Astrocyte (in vitro differentiated cells and primary cell): ENCODE data around the gene RIT1. TPM values are rescaled to one million over a fixed set of nuclear protein-coding genes. Genes with fewer than 3 reads are reported as not detected.

ENCODE experiments used
- DNase-seq: peaks from one replicate; pipeline ENCODE4 v3.0.0-alpha.2; 2010; ENCODE audit warnings: low read depth
- FAIRE-seq: peaks from 2 replicates; lab custom pipeline; 2011; peaks lifted over from hg19 to GRCh38; lab: Jason Lieb, UNC
- H2AFZ ChIP-seq: 2 replicates; pipeline ENCODE4 v1.6.0; 2012; ENCODE audit warnings: low read depth, low read length, inconsistent platforms
- H3K27ac ChIP-seq: 2 replicates; pipeline ENCODE4 v1.5.1; 2011; ENCODE audit warnings: low read depth, low read length, inconsistent platforms
- H3K27me3 ChIP-seq: 2 replicates; pipeline ENCODE4 v1.6.0; 2011; ENCODE audit warnings: low read length, inconsistent platforms; ENCODE audit not compliant: insufficient read depth
- H3K36me3 ChIP-seq: 2 replicates; pipeline ENCODE4 v1.5.1; 2011; ENCODE audit warnings: low read length, inconsistent platforms; ENCODE audit not compliant: insufficient read depth
- H3K4me1 ChIP-seq: 2 replicates; pipeline ENCODE4 v1.5.1; 2011; ENCODE audit warnings: low read length, inconsistent platforms; ENCODE audit not compliant: insufficient read depth
- H3K4me2 ChIP-seq: 2 replicates; pipeline ENCODE4 v1.6.0; 2012; ENCODE audit warnings: low read length, inconsistent platforms
- H3K4me3 ChIP-seq: 2 replicates; pipeline ENCODE4 v1.5.1; 2011; ENCODE audit warnings: low read depth, mild to moderate bottlenecking, low read length, inconsistent platforms; ENCODE audit not compliant: insufficient read depth
- H3K79me2 ChIP-seq: 2 replicates; pipeline ENCODE4 v1.6.0; 2012; ENCODE audit warnings: mild to moderate bottlenecking, low read length, inconsistent platforms; ENCODE audit not compliant: insufficient read depth
- H3K9ac ChIP-seq: 2 replicates; pipeline ENCODE4 v1.6.0; 2012; ENCODE audit warnings: mild to moderate bottlenecking, low read length, inconsistent platforms
- H3K9me3 ChIP-seq: 2 replicates; pipeline ENCODE4 v1.5.1; 2012; ENCODE audit warnings: low read depth, mild to moderate bottlenecking, low read length, inconsistent platforms; ENCODE audit not compliant: insufficient read depth
- H4K20me1 ChIP-seq: 2 replicates; pipeline ENCODE4 v1.6.0; 2012; ENCODE audit warnings: low read length, inconsistent platforms; ENCODE audit not compliant: insufficient read depth
- H3K27ac Mint-ChIP-seq: one replicate; pipeline ENCODE4 v1.8.0; 2021; ENCODE audit warnings: mild to moderate bottlenecking, mixed read lengths; ENCODE audit not compliant: unreplicated experiment
- H3K27me3 Mint-ChIP-seq: one replicate; pipeline ENCODE4 v1.8.0; 2021; ENCODE audit warnings: low read depth, mixed read lengths; ENCODE audit not compliant: unreplicated experiment
- H3K36me3 Mint-ChIP-seq: one replicate; pipeline ENCODE4 v1.8.0; 2021; ENCODE audit warnings: low read depth, mixed read lengths; ENCODE audit not compliant: unreplicated experiment
- H3K4me1 Mint-ChIP-seq: one replicate; pipeline ENCODE4 v1.8.0; 2021; ENCODE audit warnings: low read depth, mixed read lengths; ENCODE audit not compliant: unreplicated experiment
- H3K4me3 Mint-ChIP-seq: one replicate; pipeline ENCODE4 v1.8.0; 2021; ENCODE audit warnings: mild to moderate bottlenecking, moderate library complexity, mixed read lengths; ENCODE audit not compliant: unreplicated experiment
- H3K9me3 Mint-ChIP-seq: one replicate; pipeline ENCODE4 v1.8.0; 2021; ENCODE audit warnings: mild to moderate bottlenecking, mixed read lengths; ENCODE audit not compliant: unreplicated experiment
- EZH2 ChIP-seq: IDR thresholded peaks from 2 replicates; pipeline ENCODE4 v1.6.1; 2012; ENCODE audit warnings: mild to moderate bottlenecking, low read length, inconsistent platforms; ENCODE audit not compliant: insufficient read depth
- total RNA-seq: library from RNA; stranded (reverse); gene quantifications from 2 replicates; pipeline ENCODE4 v1.2.1, GENCODE V29; 2021
- TF ChIP-seq, protein P1 (sequence below): IDR thresholded peaks from 2 replicates; pipeline ENCODE4 v1.5.1; 2011; ENCODE audit warnings: low read depth, mild to moderate bottlenecking, inconsistent platforms, low read length, moderate library complexity; ENCODE audit not compliant: insufficient read depth

The RIT1 gene
- total RNA-seq, 1 donor from 2014 or later = 59.4 TPM

DNA sequence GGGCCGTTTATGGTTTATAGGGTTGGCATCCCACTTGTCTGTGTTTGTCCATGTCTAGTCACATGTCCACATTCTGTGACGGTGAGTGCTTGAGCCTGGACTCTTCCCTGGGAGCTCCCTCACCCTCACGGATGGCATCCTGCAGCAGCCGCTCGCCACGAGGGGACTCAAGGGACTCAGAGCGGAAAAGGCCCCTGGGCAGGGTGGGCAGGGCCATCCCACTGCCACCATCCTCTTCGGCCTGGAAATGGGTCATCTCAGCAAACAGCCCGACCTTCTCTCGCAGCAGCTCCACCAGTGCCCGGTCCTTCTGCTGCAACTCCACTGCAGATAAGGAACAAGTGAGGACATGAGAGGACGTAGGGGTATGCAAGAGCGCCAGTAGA lies 41.3 kb upstream of the RIT1 start:
- FAIRE-seq = no peak

DNA sequence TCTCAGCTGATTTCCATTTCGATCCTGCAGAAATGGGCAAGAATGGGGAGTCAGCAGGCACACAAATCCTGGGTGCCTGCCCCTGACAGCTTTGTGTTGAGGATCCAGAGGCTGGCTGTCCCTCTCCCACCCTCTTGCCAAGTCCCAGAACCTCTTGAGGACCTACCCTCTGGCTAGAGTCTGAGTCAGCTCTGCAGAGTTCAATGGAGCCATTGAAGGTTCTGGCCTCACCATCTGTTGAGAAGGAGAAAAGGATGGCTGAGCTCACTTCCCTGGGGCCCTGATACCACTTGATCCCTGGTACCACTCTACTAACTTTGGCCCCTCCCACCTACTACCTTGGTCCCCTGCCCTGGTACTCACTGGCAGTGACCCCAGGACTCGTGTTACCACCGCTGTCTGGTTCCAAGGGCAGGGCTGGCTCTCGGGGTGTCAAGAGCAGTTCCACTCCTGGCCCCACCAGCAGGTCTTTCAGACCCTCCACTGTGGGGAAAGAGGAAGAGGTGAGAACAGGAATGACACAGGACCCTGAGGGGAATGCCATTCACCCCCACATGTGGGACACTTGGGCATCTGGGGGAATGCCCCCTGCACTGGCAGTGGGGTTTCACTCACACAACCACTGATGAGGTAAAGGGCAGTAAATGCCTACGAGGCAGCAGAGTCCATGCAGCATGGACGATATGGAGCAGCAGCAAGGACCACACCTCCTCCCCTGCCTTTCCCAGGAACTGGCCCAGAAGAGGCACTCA lies 40.8 kb upstream of the RIT1 start:
- H4K20me1 ChIP-seq = peaks cover 38% of the 10 kb centered on the region
- no peak overlapping the region for H3K9ac ChIP-seq
- H3K36me3 Mint-ChIP-seq = peaks cover 19% of the 10 kb centered on the region
- no peak for DNase-seq
- peaks cover 16% of the 10 kb centered on the region for H3K79me2 ChIP-seq
- no peak overlapping the region for H3K27ac Mint-ChIP-seq
- no peak overlapping the region for H3K4me2 ChIP-seq
- H2AFZ ChIP-seq = no peak overlapping the region
- no peak overlapping the region for H3K4me3 ChIP-seq
- H3K4me3 Mint-ChIP-seq = no peak overlapping the region
- H3K9me3 Mint-ChIP-seq = no peaks in the 10 kb centered on the region
- no peaks in the 10 kb centered on the region for H3K4me1 Mint-ChIP-seq
- H3K27ac ChIP-seq = no peak overlapping the region
- H3K9me3 ChIP-seq = no peaks in the 10 kb centered on the region
- no peaks in the 10 kb centered on the region for H3K27me3 Mint-ChIP-seq
- H3K27me3 ChIP-seq = no peaks in the 10 kb centered on the region
- no peak for FAIRE-seq
- peaks cover 69% of the 10 kb centered on the region for H3K36me3 ChIP-seq
- TF ChIP-seq, protein P1, sequence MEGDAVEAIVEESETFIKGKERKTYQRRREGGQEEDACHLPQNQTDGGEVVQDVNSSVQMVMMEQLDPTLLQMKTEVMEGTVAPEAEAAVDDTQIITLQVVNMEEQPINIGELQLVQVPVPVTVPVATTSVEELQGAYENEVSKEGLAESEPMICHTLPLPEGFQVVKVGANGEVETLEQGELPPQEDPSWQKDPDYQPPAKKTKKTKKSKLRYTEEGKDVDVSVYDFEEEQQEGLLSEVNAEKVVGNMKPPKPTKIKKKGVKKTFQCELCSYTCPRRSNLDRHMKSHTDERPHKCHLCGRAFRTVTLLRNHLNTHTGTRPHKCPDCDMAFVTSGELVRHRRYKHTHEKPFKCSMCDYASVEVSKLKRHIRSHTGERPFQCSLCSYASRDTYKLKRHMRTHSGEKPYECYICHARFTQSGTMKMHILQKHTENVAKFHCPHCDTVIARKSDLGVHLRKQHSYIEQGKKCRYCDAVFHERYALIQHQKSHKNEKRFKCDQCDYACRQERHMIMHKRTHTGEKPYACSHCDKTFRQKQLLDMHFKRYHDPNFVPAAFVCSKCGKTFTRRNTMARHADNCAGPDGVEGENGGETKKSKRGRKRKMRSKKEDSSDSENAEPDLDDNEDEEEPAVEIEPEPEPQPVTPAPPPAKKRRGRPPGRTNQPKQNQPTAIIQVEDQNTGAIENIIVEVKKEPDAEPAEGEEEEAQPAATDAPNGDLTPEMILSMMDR = no peak
- no peak for TF ChIP-seq EZH2
- no peaks in the 10 kb centered on the region for H3K4me1 ChIP-seq

More for the DNA sequence above, 41.3 kb upstream of the RIT1 start:
- peaks cover 69% of the 10 kb centered on the region for H3K36me3 ChIP-seq
- Mint-ChIP-seq H3K27ac (no peak overlapping the region), H3K36me3 (peaks cover 22% of the 10 kb centered on the region), H3K4me1 (no peaks in the 10 kb centered on the region), H3K4me3 (no peak overlapping the region), H3K9me3 (no peaks in the 10 kb centered on the region), H3K27me3 (no peaks in the 10 kb centered on the region)
- H4K20me1 ChIP-seq = peaks cover 36% of the 10 kb centered on the region
- no peak overlapping the region for H3K27ac ChIP-seq
- TF ChIP-seq EZH2 = no peak
- TF ChIP-seq, protein P1 = no peak
- no peak overlapping the region for H2AFZ ChIP-seq
- no peaks in the 10 kb centered on the region for H3K27me3 ChIP-seq
- no peaks in the 10 kb centered on the region for H3K9me3 ChIP-seq
- no peak overlapping the region for H3K4me2 ChIP-seq
- H3K4me3 ChIP-seq = no peak overlapping the region
- no peak for DNase-seq
- H3K79me2 ChIP-seq = peaks cover 16% of the 10 kb centered on the region
- no peak overlapping the region for H3K9ac ChIP-seq
- no peaks in the 10 kb centered on the region for H3K4me1 ChIP-seq

GRCh38 chr1:155950829-155951228 lies 39.7 kb upstream of the RIT1 start:
- Histone ChIP-seq H3K4me2 (no peak overlapping the region), H3K79me2 (peaks cover 16% of the 10 kb centered on the region), H3K9ac (no peak overlapping the region), H4K20me1 (peaks cover 48% of the 10 kb centered on the region), H3K27ac (no peak overlapping the region), H3K4me3 (no peak overlapping the region), H2AFZ (no peak overlapping the region), H3K4me1 (no peaks in the 10 kb centered on the region), H3K36me3 (peaks cover 74% of the 10 kb centered on the region), H3K9me3 (no peaks in the 10 kb centered on the region), H3K27me3 (no peaks in the 10 kb centered on the region)
- H3K4me1 Mint-ChIP-seq = peaks cover 4% of the 10 kb centered on the region
- H3K4me3 Mint-ChIP-seq = no peak overlapping the region
- H3K9me3 Mint-ChIP-seq = no peaks in the 10 kb centered on the region
- TF ChIP-seq, protein P1 = no peak
- no peak for TF ChIP-seq EZH2
- FAIRE-seq (no peak), DNase-seq (no peak)
- no peak overlapping the region for H3K27ac Mint-ChIP-seq
- peaks cover 27% of the 10 kb centered on the region for H3K36me3 Mint-ChIP-seq
- no peaks in the 10 kb centered on the region for H3K27me3 Mint-ChIP-seq
